GM21786 (cell line): Measurements from ENCODE around the gene NRARP.

ENCODE experiments used
- ATAC-seq: cut with Tn5 transposase; IDR thresholded peaks from one replicate; pipeline ENCODE4 v1.9.1; 2021; ENCODE audit not compliant: unreplicated experiment

The NRARP gene

DNA sequence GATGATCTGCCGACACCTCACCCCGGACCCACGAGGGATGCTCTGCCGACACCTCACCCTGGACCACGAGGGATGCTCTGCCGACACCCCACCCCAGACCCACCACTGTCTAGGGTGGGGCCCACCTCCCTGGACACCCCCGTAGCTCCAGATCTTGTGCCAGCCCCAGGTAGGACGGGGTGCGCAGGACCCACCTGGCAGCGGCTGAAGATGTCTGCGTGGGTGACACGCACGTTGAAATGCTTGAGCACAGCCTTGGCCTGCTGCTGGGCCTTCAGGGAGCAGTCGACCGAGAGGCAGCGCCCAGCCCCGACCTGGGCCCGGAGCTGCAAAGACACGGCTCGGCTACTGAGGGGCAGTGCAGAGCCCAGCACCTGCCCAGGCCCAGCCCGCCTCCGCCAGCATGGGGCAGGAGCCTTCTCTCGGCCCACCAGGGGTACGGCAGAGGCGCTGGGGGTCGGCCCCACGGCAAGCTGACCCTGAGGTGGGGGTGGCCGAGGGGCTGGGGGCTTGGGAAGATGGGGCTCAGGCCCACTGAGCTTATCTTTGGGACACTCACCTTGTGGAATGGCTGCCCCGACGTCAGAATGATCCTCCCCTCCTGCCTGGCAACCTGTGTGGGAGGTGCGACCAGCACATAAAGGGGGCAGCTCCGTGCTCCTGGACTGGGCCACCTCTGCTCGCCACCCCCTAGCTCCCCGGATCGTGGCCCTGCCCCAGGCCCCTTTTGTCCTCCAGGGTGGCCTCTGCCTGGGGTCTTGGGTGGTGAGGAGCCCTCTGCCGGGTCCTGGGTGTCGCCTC lies 21.7 kb upstream of the NRARP start:
- no peak for ATAC-seq

DNA sequence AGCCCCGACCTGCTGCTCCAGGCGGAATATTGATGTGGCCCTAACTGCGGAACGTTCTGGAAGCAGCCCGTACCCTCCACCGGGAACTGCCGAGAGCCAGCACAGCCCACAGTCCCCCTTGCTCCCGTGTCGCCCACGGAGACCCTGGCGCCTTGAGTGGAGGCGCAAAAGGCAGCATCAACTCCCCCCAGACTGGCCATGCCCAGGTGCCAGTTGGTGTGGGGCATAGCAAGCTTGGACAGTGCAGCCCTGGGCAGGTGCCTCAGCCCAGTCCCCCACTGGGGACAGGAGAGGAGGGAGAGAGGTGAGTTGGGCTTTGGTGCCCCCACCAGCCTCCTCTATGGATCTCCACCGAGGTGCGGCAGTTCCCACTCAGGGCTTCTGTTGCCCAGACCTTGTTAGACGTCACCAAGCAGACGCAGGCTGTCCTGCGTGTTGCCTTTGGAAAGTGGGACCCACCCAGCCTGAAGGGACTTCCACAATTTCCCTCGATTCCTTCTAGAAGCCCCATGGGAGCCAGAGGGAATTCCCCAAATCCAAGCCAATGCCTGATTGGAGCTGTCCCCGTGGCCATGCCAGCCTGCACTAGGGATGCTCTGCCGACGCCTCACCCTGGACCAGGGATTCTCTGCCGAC lies 19.8 kb upstream of the NRARP start:
- no peak for ATAC-seq

GRCh38 chr9:137320555-137321384 lies 18.7 kb upstream of the NRARP start:
- no peak for ATAC-seq

DNA sequence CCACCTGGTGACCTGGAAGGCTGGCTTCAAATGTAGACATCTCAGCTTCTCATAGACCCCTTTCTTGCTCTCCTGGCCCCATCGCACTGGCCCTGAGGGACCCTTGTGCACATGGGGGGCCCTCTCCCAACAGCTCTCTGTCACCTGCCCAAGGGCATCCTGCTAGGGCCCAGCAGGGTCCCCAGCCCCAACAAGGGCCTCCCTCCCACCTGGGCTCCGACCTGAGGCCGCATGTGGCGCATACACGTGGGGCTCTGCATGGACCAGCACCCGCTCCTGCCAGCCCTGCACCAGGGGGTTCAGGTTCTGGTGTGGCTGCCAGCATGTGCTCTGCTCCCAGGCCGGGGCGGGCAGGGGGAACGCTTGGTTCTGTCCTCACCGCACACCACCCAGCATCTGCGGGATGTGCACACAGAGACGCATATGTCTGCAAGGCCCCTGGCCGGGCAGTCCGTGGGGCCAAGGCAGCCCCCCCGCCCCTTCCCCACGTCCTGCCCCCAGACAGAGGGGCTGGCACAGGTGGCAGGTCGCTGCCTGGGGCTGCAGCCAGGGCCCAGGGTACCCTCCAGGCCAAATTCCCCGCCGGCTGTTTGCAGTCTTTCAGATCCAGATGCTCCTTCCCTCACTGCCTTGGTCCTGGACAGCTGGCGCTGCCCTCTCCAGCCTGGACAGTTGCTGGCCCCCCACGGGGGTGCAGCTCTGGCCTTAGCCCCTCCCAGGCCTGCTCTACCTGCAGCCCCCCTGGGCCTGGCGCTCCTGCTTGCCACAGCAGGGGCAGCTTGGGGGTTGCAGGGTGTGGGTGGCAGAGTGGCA lies 17.9 kb upstream of the NRARP start:
- ATAC-seq, result no peak

GRCh38 chr9:137319011-137319738 lies 17.1 kb upstream of the NRARP start:
- ATAC-seq, result no peak

- ATAC-seq, result no peak
Observed at GRCh38 chr9:137318602-137319001, 16.5 kb upstream of the NRARP start.

DNA sequence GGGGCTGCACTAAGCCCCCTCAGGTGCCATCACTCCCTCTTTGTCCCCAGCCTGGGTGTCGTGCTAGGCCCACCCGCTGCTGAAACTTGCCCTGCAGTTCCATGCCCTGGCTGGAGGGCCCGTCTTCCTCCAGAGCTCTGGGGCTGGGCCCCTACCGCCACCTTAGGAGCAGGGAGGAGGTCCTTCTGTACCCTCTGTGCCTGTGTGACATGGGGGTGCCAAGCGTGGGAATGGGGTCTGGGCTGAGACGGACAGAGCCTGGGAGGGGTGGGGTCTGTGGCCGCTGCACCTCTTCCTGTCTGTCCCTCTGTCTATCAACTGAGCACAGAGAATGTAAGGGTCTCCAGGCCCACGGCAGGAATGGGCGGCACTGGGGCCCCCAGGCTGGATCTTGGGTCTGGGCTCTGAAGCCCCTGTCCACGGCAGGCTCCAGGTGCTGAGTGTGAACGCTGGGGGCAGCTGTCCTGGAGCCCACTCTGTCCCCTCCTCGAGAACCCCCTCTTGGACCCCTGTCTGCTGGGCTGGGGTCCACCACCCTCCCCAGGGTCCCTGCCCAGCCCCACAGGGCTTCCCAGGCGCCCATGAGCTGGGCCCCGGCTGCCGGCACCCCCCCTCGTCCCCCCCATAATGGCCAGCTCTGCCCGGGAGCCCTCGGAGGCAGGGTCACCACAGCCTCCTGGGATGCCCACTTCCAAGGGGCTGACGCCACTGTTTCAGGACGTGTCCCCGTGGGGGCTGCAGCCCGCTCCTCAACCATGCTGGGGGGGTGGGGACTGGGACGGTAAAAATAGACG lies 15.8 kb upstream of the NRARP start:
- no peak for ATAC-seq

GRCh38 chr9:137317021-137317717 lies 15.1 kb upstream of the NRARP start:
- no peak for ATAC-seq

DNA sequence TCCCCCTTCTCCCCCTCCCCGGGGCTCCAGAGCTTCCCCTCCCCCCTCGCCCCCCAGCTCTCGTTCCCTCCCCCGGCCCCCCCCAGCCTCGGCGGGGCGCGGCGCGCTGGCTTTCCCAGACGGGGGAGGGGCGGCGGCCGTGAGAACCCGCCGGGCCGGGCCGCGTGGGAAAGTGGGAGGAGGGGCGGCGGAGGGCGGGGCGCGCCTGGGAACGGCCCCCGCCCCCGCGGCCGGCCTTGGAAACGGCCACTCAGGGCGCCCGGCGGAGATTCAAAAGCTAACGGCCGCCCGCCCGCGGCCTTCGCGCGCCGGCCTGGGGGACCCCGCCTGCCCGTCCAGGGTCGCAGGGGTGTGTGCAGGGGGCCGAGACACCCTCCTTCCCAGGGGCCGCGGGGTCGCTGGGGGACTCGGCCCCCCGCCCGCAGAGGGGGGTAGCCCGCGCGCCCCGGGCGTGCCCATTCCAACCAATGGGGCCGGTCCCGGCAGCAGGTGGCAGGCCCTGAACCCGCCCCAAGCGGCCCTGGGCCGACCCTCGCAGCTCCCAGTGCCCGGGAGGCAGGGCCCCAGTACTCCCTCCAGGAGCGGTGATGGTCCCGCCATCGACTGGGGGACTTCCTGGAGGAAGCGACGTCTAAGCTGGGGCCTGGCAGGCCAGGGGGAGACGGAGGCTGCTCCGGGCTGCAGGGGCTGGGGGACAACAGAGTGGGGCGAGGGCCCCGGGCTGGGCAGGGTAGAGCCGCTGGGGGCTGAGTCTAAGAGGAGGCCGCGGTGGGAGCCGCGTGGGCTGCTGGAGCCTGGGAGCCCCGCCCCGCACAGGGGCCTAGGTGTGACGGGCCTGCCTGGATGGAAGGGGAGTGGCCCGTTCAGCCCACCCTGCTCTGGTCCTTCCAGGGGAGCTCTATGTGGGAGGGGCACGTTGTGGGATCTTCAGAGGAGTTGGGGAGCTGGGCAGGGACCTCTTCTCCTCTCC lies 14.2 kb upstream of the NRARP start:
- no peak for ATAC-seq

DNA sequence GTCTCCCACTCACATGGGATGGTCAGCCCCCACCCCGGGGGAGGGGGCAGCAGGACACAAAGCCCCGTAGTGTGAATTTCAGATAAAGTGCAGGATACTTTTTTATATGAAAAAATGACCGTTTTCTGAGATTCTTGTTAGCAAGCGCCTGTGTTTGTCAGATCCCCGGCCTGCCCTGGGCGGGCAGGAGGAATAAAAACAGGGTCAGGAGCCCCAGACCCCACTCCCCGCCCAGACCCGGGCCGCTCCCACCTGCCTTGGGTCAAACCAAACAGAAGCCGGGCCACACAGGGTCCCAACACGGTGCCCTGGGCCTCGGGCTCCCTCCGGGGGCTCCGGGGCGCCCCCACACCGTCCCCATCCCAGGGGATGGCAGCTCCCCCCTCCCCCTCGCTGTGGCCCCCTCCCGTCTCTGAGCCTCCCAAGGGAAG lies 13.5 kb upstream of the NRARP start:
- no peak for ATAC-seq

DNA sequence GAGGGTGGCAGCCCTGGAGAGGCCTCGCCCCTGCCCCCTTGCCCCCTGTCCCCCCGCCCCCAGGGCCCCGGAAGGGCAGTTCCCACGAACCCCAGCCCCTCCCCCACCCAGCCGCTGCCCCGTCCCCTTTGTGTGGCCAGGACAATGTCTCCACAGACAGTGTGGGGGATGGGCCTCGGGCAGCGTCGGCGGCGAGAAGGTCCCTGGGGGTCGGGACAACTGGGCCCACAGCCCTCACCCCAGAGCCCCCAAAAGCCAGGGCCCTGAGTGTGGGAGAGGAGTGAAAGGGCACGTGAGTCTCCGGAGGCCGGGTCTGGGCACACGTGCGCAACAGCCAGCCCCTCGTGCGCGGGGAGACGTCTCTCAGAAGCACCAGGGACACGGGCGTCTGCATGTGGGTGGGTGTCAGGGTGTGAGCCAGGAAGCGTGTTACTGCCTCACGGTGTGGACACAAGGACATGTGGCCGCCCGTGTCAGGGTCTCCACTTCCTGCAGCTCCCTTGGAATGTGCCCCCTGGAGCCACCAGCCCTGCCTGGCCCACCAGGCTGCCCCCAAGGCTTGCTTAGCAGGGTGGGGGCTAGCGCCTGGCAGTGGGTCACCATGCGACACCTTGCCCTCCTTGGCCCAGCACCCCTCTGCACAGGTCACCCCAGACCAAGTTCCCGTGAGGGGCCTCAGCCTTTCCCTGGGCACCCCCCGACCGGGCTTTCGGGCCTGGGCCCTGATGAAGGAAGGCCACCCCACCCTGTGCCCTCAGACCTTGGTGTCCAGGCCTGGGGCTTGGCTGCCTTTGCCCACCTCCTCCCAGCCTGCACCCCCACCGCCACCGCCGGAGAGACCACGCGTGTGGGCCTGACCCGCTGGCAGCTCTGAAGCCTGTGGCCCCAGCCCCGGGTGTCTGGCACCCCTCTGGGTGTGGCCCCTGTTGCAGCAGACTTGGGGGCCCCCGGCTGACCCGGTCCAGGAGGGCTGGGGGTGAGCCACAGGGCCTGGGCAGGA lies 12.8 kb upstream of the NRARP start:
- ATAC-seq, result no peak

- no peak for ATAC-seq
Observed at GRCh38 chr9:137313956-137314560, 12.0 kb upstream of the NRARP start.

GRCh38 chr9:137313326-137313936 lies 11.4 kb upstream of the NRARP start:
- ATAC-seq, result no peak

DNA sequence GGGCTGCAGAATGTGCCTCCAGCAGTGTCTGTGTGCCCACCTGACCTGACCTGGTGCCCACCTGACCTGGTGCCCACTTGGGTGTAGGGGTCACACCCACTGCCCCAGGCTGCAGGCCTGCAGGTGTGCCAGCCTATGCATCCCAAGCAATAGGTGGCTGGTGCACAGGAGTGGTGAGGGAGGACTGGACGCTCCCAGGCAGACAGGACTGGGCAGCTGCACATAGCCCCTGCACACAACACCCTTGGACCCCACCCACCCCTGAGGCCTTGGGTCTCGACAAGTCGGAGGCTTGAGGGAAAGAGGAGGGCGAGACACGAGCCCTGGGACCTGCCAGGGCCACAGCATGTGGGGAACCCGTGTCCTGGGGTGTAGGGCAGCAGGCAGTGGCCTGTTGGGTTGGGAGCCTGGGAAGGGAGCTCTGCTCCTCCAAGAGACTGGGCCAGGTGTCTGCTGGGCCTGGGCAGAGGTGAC lies 10.8 kb upstream of the NRARP start:
- ATAC-seq, result no peak
